ENCODE data around the gene IRX4.

- TF ChIP-seq CTCF (IDR thresholded peaks at IDR 0.05) = no peak
- TF ChIP-seq POLR2A (IDR thresholded peaks at IDR 0.05) = no peak
- TF ChIP-seq POLR2AphosphoS5 (IDR thresholded peaks at IDR 0.05) = no peak
Measured at GRCh38 chr5:1875281-1875842, 7.4 kb downstream of the IRX4 start.
